ENCODE results near the gene MYBBP1A. TPM values are rescaled to one million over a fixed set of nuclear protein-coding genes. Genes with fewer than 3 reads are reported as not detected.

MYBBP1A gene
- total RNA-seq, 1 donor from 2014 or later = 27.9 TPM

- DNase-seq (ENCODE audit: low spot score) = no peak
These were observed 50.0 kb downstream of the MYBBP1A start for GRCh38 chr17:4505187-4505586.

GRCh38 chr17:4504188-4504587, 51.0 kb downstream of the MYBBP1A start:
- DNase-seq (ENCODE audit: low spot score) = no peak

- no peak for DNase-seq (ENCODE audit: low spot score)
These were observed 51.7 kb downstream of the MYBBP1A start for GRCh38 chr17:4503283-4504025.

GRCh38 chr17:4502466-4503154, 52.6 kb downstream of the MYBBP1A start:
- no peak for DNase-seq (ENCODE audit: low spot score)

- no peak for DNase-seq (ENCODE audit: low spot score)
These were observed 53.8 kb downstream of the MYBBP1A start for GRCh38 chr17:4501295-4501949.

DNA sequence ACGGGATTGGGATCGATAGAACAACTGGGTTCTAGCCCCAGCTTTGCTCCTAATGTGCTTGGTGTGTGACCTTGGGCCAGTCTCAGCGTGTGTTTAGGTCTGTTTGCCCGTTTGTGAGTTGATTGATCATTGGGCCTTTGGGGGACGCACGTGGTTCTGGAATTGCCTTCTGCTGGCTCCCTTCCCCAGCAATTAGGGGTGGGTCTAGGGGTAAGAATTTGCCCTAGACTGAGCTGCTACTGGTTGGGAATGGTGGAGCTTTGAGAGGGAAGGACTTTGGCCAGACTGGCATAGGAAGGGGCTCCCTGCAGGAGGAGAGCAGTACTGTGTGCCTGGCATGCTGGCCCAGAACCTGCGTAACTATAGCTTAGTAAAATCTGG, 55.0 kb downstream of the MYBBP1A start:
- DNase-seq (ENCODE audit: low spot score) = no peak

DNA sequence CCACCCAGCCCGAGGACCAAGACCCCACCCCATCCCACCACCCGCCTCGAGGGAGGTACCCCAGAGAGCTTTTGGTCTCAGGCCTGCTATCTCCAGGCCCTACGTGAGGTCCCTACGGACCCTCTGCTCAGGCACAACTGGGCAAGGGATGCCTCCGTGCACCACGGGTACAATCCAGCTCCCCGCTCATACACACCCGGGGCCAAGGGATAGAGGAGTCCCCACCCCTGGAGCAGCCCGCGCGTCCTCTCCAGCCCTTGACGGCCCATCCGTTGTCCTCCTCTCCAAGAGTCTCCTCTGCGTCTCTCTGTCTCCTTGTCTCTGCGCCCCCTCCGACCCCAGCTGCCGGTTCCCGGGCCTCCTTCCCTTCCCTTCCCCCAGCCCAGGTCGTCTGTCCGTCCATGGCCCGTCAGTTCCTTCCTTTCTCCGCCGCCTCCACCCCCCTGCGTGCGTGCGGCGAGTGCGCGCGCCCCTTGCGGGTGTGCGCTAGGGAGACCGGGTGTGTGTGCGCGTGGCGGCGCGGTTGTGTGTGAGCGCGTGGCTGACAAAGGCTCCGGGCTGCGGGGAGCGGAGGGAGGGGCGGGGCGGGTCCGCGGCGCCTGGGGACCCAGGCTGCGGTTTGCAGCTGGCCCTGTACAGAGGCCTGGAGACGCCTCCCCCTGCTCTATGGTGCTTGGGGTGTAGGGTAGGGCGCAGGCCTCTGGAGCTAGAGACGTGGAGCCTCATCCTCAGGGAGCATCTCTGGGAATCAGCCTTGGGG, 55.6 kb downstream of the MYBBP1A start:
- no peak for DNase-seq (ENCODE audit: low spot score)

DNA sequence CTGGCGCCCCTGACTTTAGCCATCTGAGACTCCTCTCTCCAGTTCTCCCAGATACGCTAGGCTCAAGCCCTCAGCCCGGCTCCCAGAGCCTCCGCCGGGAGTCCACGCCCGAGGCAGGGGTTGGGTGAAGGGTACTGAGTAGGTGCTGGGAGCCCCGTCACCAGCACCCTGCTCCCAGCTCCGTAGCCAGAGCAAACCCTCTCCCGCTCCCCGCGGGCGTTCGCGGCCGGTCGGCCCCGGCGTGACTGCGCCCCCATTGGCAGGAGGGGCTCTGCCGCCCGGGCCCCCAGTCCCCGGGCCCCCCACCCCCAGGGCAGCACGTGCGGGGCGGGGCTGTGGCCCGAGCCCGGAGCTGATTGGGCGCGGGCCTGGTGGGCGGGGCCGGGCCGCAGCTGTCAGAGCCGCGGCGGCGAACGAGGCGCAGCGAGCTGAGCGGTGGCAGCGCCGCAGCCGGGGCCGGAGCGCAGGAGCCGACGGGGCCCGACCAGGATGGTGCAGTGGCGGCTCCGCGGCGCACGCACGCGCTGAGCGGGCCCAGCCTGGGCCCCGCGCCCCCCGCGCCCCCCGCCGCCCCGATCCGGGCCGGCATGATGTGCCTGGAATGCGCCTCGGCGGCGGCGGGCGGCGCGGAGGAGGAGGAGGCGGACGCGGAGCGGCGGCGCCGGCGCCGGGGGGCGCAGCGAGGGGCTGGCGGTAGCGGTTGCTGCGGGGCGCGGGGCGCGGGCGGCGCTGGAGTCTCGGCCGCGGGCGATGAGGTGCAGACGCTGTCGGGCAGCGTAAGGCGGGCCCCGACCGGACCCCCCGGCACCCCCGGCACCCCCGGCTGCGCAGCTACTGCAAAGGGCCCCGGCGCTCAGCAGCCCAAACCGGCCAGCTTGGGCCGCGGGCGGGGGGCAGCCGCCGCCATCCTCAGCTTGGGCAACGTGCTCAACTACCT, 56.5 kb downstream of the MYBBP1A start, which contains the start of gene SPNS2:
TSS of gene SPNS2 (plus strand) at position 421 of the 937 bp plus-strand sequence. CDS start at position 588, 167 bp downstream.
- DNase-seq (ENCODE audit: low spot score) = peak; percentile 57

DNA sequence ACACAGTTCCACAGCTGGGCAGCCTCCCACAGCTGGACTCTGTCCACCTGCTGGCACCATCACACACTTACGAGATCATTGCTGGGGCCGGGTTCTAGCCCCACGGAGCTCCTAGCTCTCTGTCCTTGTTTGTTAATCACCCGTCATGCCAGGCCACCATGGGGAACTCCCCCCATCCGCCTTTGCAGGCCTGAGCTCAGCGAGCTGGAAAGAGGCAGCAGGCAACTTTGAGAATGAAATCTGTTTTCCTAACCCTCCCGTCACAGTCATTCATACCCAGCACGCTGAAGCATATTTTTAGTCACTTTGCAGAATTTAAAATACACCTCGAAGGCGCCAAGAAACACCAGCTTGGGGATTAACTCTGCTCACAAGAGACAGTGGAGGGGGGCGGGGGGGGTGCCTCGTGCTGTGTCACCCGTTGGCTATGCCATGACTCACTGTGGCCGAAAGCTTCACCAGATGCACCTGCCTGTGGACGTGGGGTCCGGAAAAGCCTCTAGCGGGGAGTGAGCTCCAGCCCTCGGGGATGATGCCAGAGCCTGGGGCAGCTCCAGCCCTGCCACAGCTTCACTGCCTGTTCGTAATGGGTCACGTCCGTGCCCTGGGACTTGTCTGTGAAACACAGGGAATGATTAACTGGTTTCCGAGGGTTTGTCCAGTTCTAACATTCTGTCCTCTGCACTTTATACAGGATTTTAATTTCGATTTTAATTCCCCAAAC, 57.9 kb downstream of the MYBBP1A start:
- no peak for DNase-seq (ENCODE audit: low spot score)

- DNase-seq (ENCODE audit: low spot score) = peak; percentile 50
These were observed 62.2 kb downstream of the MYBBP1A start for GRCh38 chr17:4492721-4493561.

DNA sequence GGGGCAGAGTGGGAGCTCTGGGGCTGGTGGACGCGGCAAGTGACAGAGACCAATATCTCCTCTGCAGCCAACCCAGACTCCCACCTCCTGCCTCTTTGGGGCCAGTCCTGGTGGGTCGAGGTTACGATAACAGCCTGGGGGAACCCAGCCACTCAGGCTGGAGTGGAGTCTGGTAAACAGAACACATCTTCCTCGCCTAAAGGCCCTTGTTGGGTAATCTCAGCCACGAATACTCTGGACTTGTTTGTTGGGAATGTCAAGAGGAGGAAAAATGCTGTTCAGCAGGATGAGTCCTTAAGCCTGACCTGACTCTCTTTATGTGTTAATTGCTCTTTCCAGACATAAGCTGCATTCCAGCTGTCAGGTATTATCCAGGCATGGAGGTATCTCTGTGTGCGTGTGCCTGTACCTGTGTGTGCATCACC, 64.5 kb downstream of the MYBBP1A start:
- peak; percentile 38 for DNase-seq (ENCODE audit: low spot score)

- peak; percentile 33 for DNase-seq (ENCODE audit: low spot score)
These were observed 65.0 kb downstream of the MYBBP1A start for GRCh38 chr17:4490109-4490591.

DNA sequence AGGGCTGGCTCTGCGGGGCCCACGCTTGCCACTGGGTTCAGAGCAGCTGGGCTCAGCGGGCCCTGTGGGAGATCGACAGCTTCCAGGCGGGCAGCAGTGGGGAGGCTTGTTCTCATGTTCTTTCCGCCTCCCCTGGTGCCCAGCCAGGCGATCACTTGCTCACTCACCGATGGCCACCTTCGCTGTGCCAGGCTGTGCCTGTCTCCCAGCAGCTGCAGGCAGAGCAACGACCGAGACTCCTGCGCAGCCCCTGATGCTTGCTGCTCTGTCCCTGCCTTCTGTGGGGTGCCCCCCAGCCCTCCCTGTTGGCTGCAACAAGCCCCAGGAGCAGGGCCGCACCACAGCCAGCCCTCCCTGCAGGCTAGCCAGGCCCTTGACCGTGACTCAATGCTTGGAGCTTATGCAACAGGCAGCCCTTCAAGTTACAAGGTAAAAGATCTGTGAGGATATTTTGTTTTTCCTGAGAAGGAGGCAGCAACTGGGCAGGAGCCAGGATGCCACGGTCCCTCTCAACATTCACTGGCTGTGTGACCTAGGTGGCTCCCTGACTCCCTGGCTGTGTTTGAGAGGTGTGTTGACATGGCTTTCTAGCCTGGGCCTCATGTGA, 66.1 kb downstream of the MYBBP1A start:
- no peak for DNase-seq (ENCODE audit: low spot score)

Other genes starting within 250 kb of the MYBBP1A start
- 27.0 TPM for gene UBE2G1, start 188.7 kb downstream of the MYBBP1A start, total RNA-seq (ENCODE audit: insufficient read depth, low replicate concordance)
- not detected for gene SPNS3, start 121.4 kb downstream of the MYBBP1A start, total RNA-seq (ENCODE audit: insufficient read depth, low replicate concordance)
- 5.8 TPM for gene SPNS2, start 56.5 kb downstream of the MYBBP1A start, total RNA-seq (ENCODE audit: insufficient read depth, low replicate concordance)
- gene GGT6, start 5.2 kb upstream of the MYBBP1A start, total RNA-seq (ENCODE audit: insufficient read depth, low replicate concordance) = 1.4 TPM
- 11.3 TPM for gene SMTNL2, start 29.1 kb upstream of the MYBBP1A start, total RNA-seq (ENCODE audit: insufficient read depth, low replicate concordance)
- gene ALOX15, start 86.3 kb upstream of the MYBBP1A start, total RNA-seq (ENCODE audit: insufficient read depth, low replicate concordance) = not detected
- gene PELP1, start 148.8 kb upstream of the MYBBP1A start, total RNA-seq (ENCODE audit: insufficient read depth, low replicate concordance) = 16.1 TPM
- 3.1 TPM for gene ARRB2, start 155.2 kb upstream of the MYBBP1A start, total RNA-seq (ENCODE audit: insufficient read depth, low replicate concordance)
- 5.3 TPM for gene MED11, start 176.0 kb upstream of the MYBBP1A start, total RNA-seq (ENCODE audit: insufficient read depth, low replicate concordance)
- not detected for gene ZMYND15, start 184.4 kb upstream of the MYBBP1A start, total RNA-seq (ENCODE audit: insufficient read depth, low replicate concordance)
- 2.4 TPM for gene CXCL16, start 184.5 kb upstream of the MYBBP1A start, total RNA-seq (ENCODE audit: insufficient read depth, low replicate concordance)
- not detected for gene TM4SF5, start 216.5 kb upstream of the MYBBP1A start, total RNA-seq (ENCODE audit: insufficient read depth, low replicate concordance)
- gene VMO1, start 231.0 kb upstream of the MYBBP1A start, total RNA-seq (ENCODE audit: insufficient read depth, low replicate concordance) = not detected
- gene GLTPD2, start 233.6 kb upstream of the MYBBP1A start, total RNA-seq (ENCODE audit: insufficient read depth, low replicate concordance) = not detected
- 32.7 TPM for gene PSMB6, start 240.8 kb upstream of the MYBBP1A start, total RNA-seq (ENCODE audit: insufficient read depth, low replicate concordance)